Fibroblast of villous mesenchyme (primary cell): ENCODE measurements around the gene SLC44A2. TPM values are rescaled to one million over a fixed set of nuclear protein-coding genes. Genes with fewer than 3 reads are reported as not detected.

Experiments
- DNase-seq: peaks from one replicate; pipeline ENCODE4 v3.0.0-alpha.2; 2010; ENCODE audit warnings: low read depth
- H3K4me3 ChIP-seq: 2 replicates; pipeline ENCODE4 v1.5.1; 2011; ENCODE audit warnings: low read depth, mild to moderate bottlenecking, low read length
- CTCF ChIP-seq: IDR thresholded peaks from 2 replicates; pipeline ENCODE4 v1.5.1; 2012; ENCODE audit warnings: low read depth, mild to moderate bottlenecking, low read length; ENCODE audit not compliant: insufficient read depth
- total RNA-seq: library from RNA; depleted of rRNA; stranded (reverse); fragments of >200 nt; gene quantifications from 2 replicates; pipeline ENCODE4 v1.2.3, GENCODE V29; 2012

Gene SLC44A2
- total RNA-seq, 1 donor: 88.5 TPM

- TF ChIP-seq CTCF: no peak
- no peak for DNase-seq
Measured at GRCh38 chr19:10692673-10693264, 67.4 kb downstream of the SLC44A2 start.

More at GRCh38 chr19:10692673-10693264, 67.4 kb downstream of the SLC44A2 start:
- no peak overlapping the region for H3K4me3 ChIP-seq

Other genes with a start within 250 kb of the SLC44A2 start
- gene TYK2, start 245.0 kb upstream of the SLC44A2 start, total RNA-seq: 83.8 and 96.6 TPM in 2 replicates
- gene CDC37, start 222.0 kb upstream of the SLC44A2 start, total RNA-seq: 140 and 164 TPM in 2 replicates
- gene PDE4A, start 205.0 kb upstream of the SLC44A2 start, total RNA-seq: 3.9 and 4.8 TPM in 2 replicates
- 60.5 and 61.5 TPM in 2 replicates for gene KEAP1, start 122.2 kb upstream of the SLC44A2 start, total RNA-seq
- gene S1PR5, start 108.1 kb upstream of the SLC44A2 start, total RNA-seq: 1.3 and 2.9 TPM in 2 replicates
- gene ATG4D, start 81.6 kb upstream of the SLC44A2 start, total RNA-seq: 16.0 and 18.4 TPM in 2 replicates
- gene KRI1, start 59.5 kb upstream of the SLC44A2 start, total RNA-seq: 4.5 and 5.6 TPM in 2 replicates
- 6.0 and 6.1 TPM in 2 replicates for gene CDKN2D, start 56.6 kb upstream of the SLC44A2 start, total RNA-seq
- gene AP1M2, start 38.2 kb upstream of the SLC44A2 start, total RNA-seq: 6.1 and 13.4 TPM in 2 replicates
- gene ILF3, start 28.8 kb downstream of the SLC44A2 start, total RNA-seq: 121 and 136 TPM in 2 replicates
- 20.6 and 25.5 TPM in 2 replicates for gene QTRT1, start 75.9 kb downstream of the SLC44A2 start, total RNA-seq
- 101 and 107 TPM in 2 replicates for gene DNM2, start 92.5 kb downstream of the SLC44A2 start, total RNA-seq
- gene TMED1, start 210.7 kb downstream of the SLC44A2 start, total RNA-seq: 46.6 and 48.3 TPM in 2 replicates
- 0.43 TPM in 1 of 2 replicates, not detected in the other for gene C19orf38, start 222.9 kb downstream of the SLC44A2 start, total RNA-seq
- gene CARM1, start 246.0 kb downstream of the SLC44A2 start, total RNA-seq: 38.0 and 40.6 TPM in 2 replicates